Stimulated activated CD4-positive, alpha-beta T cell treated with anti-CD3 and anti-CD28 coated beads, Interleukin-12 subunit alpha, Interleukin-12 subunit beta, amount 100 ng/mL, for 48 hours (primary cell): ENCODE data around the gene RAP2C.
A peak's percentile ranks its signal among the peaks of the same experiment; 100 is the strongest.

Experiments
- DNase-seq, 3 donors: peaks; one replicate each; pipeline ENCODE4 v3.0.0-alpha.2; 2020; ENCODE audit warnings: low read depth in 2 of 3, low spot score in 1 of 3

The RAP2C gene

DNA sequence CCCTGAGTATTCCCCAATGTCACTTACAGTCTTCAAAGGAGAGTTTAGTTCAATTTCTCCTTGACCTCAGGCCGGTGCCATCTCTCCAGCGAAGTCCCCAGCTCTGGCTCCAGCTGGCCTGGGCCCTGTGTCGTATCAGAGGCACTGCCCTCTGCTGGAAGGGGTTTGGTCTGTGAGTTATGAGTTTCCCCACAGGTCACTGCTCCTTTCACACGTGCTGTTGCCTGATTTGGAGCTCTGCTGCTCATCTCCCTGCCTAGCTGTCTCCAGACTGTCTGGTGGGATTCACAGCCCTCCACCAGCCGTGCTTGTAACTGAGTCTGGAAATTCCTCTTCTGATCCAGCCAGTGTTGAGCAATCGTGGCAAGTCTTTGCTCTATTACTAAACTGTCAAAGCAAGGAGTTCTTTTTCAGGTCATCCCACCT, at the start of gene RAP2C:
RAP2C (minus strand) TSS at position 105 of the 426 bp plus-strand sequence. CDS start 2,179 bp downstream, outside the sequence.
- DNase-seq = peak in 2 of 3 donors; percentile 42 to 48

DNA sequence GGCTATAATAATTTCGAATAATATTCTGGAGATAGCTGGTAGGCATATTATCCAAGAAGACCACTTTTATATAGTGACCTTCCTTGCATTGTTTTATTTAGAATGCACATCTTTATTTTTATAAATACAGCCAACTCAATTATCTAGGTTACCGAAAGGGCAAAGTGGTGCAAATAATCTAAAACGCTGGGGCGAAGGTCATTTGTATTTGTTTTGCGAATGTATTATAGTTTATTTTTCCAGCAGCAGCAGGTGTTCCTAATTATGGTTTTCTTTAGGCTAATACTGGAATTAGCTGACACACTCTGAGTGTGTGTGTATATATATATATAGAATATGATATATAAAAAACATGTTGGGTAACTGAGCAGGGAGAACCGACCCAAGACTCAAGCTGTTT, 48.1 kb upstream of the RAP2C start:
- DNase-seq = no peak

DNA sequence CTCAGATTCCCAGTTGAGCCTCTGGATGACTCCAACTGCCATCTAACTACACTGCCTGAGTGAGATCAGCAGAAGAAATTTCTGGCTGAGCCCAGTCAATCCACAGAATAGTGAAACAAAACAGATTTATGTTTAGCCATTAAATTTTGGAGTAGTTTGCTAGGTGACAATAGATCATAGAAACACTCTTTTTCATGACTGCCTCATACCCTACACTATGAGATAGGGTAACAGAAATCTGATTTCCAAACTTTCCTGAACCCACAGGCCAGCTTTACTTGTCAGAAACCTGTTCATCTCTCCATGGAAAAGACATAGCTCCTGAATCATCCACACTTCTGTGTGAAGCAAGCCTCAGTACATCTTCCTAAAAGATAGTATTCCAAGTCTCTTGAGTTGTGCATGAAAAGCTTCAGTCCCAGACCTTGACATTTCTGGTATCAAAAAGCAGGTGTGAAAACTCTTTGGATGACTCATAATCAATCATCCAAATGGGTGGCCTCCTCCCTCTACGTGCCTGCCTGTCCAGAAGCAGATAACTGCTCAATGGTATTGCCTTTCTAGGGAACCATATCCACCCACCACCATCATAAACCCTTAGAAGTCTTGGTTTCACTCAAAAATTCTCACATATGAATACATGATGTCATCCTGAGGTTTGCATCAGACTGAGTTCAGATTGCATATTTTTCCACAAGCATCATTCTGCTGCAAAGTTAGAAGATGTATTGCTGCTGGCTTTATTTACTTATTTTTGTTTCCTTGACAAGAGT, 47.5 kb upstream of the RAP2C start:
- peak in 2 of 3 donors; percentile 3 to 16 for DNase-seq

DNA sequence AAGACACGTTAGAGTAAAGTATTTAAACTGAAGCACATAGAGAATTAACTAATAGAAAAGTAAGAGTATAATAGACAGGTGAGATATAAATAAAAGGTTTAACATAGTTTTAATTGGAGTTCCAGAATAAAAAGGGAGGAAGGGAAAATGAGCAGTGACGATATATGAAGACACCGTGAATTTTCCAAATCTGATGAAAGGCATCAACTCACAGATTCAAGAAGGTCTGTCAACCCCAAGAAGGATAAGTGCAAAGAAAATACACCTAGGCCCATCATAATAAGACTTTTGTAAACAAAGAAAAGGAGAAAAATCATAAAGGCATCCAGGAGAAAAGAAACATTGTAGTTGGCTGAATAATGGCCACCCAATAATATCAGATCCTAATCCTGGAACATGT, 43.9 kb upstream of the RAP2C start:
- DNase-seq = no peak

DNA sequence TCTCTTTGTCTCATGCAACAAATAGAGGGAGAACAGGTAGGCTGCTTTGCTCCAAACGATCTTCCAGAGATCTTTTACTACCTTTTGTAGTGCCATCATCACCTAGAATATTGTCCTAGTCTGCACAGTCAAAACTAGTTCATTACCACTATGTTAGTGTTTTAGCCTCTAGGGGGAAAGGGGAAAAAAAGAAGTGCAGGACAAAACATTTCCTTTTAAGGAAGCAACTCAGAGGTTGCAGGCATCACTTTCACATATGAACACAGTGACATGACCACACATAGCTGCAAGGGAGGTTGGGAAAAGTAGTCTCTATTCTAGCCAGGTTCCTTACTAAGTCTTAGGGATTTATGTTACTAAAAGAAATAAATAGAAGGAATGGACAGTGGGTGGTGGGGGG, 39.3 kb upstream of the RAP2C start:
- no peak for DNase-seq

DNA sequence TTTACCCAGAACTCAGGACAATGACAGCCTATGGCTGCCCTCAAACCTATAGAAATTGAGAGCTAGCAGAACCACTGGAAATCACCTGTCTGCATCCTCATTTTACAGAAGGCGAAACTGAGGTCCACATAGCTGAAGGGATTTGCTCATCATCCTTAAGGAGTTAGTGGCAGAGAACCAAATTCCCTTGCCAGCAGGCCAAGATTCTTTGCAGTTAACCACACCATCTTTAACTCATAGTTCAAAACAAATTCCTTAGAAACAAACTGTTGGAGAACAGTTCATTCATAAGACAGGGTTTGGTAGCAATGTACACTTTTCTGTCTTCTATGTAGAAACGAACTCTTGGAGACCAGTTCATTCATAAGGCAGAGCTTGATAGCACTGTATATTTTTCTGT, 37.9 kb upstream of the RAP2C start:
- DNase-seq = no peak

DNA sequence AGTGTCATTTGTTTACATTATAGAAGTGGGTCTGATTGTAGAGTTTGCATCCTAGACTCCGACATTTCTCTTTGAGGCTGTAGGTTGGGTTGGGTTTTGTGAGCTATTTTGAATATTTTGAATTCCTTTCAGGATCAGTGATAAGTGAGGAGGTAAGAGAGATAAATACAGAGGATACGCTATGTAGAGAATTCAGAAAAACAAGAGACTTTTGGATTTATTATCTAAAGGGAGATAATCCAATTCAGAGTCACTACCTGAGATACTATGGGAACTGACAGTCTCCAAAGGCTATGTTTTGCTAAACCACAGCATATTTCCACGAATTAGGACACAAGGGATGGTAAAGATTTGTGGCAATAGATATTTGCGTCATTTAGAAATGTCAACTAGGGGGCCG, 16.9 kb upstream of the RAP2C start:
- DNase-seq = no peak

DNA sequence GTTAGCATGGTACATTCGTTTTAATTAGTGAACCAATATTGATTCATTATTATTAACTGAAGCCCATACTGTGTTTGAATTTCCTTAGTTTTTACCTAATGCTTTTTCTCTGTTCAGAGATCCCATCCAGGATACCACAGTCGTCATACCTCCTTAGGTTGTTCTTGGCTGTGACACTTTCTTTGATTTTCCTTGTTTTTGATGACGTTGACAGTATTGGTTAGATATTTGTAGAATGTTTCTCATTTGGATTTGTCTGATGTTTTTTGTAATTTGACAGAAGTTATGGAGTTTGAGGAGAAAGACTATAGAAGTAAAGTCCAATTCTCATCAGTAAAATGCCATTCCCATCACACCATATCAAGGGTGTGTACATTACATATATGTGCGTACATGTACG, 16.2 kb upstream of the RAP2C start:
- no peak for DNase-seq

DNA sequence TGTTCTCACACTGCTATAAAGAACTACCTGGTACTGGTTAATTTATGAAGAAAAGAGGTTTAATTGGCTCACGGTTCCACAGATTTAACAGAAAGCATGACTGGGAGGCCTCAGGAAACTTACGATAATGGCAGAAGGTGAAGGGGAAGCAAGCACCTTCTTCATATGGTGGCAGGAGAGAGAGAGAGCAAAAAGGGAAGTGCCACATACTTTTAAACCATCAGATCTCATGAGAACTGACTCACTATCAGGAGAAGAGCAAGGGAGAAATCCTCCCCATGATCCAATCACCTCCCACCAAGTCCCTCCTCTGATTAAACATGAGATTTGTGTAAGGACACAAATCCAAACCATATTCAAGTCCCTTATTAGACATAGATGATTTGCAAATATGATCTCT, 12.3 kb upstream of the RAP2C start:
- no peak for DNase-seq

DNA sequence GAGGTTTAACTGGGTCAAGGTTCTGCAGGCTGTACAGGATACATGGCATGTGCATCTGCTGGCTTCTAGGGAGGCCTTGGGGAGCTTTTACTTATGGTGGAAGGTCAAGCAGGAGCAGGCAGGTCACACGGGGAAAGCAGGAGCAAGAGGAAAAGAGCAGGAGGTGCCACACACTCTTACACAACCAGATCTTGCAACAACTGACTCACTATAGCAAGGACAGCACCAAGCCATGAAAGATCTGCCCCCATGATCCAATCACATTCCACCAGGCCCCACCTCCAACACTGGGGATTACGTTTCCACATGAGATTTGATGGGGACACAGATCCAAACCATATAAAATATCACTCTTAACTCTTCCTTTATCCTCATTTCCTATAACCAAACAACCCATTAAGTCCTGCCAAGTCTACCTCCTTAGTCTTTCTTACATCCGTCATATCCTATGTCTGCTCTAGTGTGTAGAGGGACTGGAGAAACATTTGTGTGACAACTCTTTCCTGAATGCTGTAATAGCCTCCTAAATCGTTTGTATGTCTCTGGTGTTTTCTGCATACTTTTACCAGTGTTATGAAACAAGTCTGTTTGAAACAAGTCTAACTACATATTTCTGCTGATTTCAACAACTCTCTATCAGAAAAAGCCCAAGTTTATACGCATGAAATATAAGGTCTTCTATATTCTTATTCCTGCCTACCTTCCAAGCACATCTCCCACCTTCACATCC, 8.3 kb upstream of the RAP2C start:
- DNase-seq = no peak

DNA sequence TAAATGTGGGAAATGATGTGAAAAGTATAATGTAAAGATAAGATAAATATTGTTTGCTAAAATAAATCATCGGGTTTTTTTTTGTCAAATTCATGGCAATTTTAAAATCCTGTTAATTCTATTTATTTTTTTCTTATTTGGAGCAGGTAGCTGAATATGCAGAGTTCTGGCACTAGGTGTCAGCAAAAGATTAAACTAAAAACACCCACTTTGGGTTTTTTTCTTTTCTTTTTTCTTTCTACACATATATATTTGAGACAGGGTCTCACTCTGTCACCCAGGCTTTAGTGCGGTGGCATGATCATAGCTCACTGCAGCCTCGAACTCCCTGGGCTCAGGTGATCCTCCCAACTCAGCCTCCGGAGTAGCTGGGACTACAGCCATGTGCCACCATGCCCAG, 6.9 kb upstream of the RAP2C start:
- DNase-seq = no peak

DNA sequence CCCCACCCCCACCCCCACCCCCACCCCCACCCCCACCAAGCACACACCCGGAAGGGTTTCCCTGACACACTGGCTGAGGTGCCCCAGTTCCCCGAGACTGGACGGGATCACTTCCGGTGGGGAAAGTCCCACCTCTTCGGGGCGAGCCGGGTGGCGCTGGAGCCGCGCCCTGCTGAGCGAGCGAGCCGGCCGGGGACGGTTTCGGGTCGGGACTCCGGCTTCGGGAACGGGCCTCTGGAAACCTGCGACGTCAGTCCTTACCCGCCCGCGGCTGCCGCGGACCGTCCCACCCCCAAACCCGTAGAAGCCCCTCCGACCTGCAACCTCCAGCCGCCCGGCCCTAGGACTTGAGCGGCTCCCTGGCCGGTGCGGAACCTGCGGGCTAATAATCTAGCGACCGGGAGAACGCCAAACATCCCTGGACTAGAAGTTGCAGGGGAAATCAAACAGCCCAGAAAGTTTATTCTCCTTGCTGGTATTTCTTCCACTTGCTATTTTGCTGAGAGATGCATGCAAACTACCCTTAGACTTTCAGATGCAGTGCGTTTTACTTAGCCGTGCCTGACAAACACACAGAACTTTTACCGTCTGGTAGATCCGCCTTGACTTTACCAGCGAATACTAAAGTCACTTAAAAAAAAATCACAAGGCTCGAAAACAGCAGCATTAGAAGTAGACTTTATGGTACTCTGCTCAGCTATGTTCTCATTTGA, 991 bp downstream of the RAP2C start:
- peak; percentile 51 to 74 (median 65) for DNase-seq

DNA sequence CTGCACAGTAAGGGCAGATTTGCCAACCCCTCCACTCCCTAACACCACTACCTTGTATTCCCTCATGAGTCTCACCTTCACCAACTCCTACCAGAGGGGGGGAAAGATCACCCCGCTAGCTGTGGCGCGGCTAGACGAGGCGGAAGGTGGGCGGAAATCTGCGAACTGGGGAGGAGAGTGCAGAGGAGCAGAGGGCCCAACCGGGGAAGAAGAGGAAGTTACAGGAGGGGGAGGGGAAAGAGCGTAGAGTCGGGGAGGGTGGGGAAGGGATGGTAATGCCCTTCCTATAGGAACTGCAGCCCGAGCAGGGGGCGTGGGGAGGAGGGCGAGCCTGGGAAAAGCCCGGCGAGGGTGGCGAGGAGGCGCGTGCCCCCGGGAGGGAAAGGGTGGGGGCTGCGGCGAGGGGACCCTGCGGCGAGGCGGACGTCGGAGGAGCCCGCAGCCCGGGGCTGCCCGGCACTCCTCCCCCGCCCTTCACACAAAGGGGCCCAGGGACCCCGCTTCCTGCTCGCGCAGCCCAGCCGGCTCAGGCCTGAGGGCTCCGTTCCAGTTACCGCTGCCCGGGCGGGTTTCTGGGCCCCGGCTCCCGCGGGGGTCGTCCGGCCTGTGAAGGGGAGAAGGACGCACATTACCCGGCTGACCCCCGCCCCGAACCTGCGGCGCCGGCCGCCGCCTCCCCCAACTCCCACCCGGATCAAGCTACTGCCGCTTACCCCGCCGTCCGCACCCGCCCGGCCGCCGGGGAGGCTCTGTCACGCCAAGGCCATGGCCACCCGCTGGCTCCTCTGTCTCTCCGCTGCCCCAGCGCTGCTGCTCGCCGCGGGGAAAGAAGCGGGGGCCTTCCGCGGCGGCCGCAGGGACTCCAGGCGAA, 1.8 kb downstream of the RAP2C start:
- DNase-seq = peak; percentile 44 to 65 (median 59)

DNA sequence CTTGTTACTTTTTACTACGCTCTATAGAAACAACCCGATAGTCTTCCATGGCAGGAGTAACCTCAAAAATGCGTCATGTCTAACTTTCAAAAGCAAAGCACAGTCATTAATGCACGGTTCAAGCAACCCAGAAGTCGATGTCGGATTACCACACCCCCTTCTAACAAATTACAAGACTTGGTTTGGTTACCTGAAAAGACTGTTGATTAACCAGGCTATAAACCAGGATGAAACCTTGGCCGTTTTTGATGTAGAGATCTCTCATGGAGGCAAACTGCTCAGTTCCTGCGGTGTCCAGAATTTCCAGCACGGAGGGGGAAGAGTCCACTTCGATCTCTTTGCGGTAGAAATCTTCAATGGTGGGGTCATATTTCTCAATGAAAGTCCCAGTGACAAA, 2.4 kb downstream of the RAP2C start:
- DNase-seq = no peak

DNA sequence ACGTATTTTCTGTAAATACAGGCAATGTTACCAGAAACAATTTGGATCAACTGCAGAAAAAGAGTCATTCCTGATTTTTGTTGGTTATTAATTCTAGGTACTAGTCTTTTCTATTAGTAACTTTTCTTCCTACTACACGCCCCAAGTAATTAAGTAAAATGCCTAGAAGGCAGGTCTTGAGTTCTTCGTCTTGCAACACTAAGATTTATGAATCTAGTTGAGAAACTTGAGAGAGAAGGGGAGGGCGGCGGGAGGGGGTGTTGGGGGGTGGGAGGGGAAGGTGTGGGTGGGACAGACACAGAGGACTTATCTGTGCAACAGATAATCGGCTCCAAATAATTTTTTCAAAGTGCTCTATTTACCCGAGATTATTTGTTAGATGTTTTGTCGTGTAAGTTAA, 3.0 kb downstream of the RAP2C start:
- DNase-seq = no peak

DNA sequence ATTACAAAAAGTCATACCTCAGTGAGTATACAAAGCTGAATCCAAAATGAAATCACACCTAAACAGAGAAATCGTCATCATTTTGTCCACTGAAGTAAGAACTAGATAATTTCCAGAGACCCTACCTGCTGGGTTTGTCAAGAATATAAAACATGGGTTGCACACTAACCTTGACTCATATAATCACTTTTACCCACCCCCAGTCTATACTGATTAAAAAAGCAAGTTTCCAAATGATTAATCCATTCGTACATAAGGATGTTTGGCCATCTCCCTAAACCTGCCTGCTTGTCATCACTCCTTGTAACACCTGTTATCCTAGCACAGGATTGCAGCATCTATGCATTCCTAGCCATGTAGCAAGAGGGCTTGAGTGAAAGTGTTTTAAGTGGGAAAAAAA, 4.7 kb downstream of the RAP2C start:
- DNase-seq = no peak

DNA sequence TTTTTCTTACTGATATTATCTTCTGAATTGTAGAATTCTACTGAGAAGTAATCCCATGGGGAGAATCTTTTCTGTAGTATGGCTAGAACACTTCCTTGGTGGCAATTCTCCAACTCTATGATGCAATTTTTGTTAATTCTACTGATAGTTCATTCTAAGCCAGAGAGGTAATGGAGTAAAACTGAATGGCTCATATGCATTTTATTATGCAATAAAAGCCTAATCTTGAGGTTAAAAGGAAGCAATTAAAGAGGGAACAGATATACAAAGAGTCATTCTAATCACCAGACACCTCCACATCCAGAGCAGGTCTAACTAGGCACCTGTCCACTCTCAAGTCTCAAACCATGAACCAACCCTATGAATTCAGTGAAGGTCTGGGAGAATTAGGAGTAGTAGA, 9.7 kb downstream of the RAP2C start:
- no peak for DNase-seq

DNA sequence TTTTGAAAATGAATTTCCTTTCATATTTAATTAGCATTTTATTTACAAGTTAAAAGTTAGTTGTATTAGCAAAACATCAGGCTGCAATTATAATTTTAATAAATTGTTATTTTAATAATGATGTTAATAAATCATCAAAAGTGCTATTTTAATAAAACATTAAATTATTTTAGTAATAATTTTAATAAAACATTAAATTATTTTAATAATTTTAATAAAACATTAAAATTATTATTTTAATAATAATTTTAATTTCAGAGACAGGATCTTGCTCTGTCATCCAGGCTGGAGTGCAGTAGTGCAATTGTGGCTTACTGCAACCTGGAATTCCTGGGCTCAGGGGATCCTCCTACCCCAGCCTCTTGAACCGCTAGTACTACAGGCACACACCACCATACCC, 10.8 kb downstream of the RAP2C start:
- DNase-seq = no peak

DNA sequence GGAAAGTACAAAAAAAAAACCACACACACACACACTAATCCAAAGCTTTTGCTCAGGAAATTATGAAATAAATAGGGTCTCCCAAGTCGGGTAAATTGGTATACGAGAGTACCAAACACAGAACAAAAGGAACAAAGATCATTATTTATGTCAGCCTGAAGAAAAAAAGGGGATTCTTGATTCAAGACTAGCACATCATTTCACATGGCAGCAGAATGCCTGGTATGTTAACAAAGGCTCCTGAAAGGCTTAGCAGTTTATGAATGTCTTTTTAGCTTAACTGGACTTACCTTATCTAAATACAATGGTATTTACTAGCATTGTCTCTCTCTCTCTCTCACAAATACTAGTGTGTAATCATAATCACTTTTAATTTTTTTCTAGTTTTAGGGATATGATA, 11.3 kb downstream of the RAP2C start:
- DNase-seq = no peak

DNA sequence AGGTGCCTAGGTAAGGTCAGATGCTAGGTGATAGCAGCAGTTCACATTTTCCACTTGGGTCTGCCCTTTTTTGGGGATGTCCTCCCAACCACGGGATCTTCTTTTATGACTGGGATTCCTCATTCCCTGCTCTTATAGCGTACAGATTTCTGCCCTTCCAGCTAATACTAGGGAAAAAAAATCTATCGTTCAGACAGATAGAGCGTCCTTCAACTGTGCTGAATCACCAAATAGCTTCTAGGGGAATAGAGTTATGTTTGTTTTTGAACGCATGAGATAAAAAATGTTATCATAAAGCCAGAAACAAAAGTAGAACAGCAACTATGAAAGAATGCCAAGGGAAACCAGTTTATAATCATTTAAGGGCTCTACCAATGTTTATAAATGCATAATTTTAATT, 13.0 kb downstream of the RAP2C start:
- DNase-seq = no peak

DNA sequence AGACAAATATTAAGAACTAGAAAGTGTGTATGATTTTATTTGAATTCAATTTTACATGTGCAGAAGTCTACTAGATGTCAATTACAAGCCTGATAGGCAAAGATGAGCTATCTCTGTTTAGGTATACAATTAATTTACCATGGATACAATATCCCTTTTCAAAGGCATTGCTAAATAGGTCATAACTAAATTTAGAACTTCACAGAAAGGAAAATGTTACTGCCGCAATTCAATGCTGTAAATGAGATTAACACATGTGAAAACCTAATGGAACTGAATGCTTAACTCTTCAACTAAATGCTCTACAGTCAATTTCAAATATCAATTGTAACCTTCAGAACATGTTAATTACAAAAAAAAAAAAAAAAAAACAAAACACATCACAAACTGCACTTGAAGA, 14.6 kb downstream of the RAP2C start:
- no peak for DNase-seq
